ENCODE results near the gene AMZ2. TPM values are rescaled to one million over a fixed set of nuclear protein-coding genes. Genes with fewer than 3 reads are reported as not detected.

Gene AMZ2
- total and polyA plus RNA-seq, 7 experiments from 2014 or later: 47.6 to 103 (median 79.5) TPM

DNA sequence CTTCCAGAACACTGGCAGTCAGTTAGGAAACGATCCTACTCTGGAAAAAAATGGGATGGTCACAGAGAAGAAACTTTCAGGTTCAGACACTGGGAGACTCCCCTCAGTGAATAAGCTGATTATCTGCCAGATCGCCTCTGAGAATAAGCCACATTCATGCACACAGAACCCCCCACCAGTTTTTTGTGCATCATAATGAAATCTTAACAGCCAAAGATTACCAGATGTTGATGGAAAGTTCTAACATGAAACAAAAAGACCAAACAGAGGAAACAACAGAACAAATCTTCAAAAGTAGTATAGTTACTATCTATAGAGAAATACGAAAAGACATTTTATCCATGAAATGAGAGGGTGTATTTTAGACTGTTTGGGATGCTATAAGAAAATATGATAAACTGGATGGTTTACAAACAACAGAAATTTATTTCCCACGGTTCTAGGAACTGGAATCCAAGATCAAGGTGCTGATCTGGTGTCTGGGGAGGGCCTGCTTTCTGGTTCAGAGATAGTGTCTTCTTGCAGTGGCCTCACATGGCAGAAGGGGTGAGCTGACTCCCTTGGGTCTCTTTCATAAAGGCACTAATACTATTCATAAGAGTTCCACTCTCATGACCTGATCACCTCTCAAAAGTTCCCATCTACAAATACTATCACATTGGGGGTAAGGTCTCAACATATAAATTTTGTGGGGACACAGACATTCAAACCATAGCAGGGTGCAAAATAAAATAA lies 8.0 kb upstream of the AMZ2 start:
- H3K27me3 ChIP-seq (ENCODE audit: control insufficient read depth in 2 of 2, insufficient read depth in 2 of 2, low read length in 2 of 2): no peaks in the 10 kb centered on the region
- CTCF ChIA-PET: interaction anchor here (0.6 kb wide), 1 partner anchor 66 kb away, joined by 3 read pairs; no protein-coding TSS in a partner anchor

DNA sequence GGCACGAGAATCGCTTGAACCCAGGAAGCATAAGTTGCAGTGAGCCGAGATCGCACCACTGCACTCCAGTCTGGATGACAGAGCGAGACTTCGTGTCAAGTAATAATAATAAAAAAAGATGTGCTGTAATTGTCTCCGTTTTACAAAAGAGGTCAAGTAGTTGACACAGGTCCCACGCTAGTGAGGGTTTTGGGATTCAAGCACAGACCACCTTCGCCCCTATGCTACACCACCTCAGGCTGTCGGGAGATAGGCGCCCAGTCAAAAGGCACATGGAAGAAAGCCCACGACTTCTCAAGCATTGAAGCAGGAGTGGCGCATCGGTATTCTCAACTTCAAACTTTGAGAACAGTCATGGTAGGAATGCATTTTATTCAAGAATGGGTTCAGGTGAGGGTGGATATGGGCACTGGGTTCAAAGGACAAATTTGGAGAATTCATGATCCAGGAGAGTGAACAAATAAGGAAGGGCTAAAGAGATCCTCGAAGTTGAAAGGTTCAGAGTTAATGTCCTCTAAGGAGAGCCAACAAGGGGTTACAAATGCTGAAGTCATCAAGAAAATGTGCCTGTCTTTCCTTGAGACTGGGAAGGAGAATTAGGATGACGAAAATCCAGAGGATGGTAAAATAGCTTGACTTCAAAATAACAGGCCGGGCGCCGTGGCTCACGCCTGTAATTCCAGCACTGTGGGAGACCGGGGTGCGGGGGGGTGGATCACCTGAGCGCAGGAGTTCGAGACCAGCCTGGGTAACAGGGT lies 1.4 kb upstream of the AMZ2 start:
- Mint-ChIP-seq H3K36me3 (peaks cover 0 to 15% (median 0%) of the 10 kb centered on the region in 5 donors), H3K27ac (peak overlapping the region; percentile 78 to 99 (median 94)), H3K4me1 (peaks cover 11 to 52% (median 36%) of the 10 kb centered on the region in 7 donors), H3K4me3 (peak overlapping the region; percentile 78 to 96 (median 92)), H3K27me3 (no peaks in the 10 kb centered on the region), H3K9me3 (peaks cover 0 to 6% (median 0%) of the 10 kb centered on the region in 11 donors)
- Histone ChIP-seq H3K9me3 (ENCODE audit: control insufficient read depth in 2 of 3, low read length in 3 of 3) (no peaks in the 10 kb centered on the region), H3K27me3 (ENCODE audit: control insufficient read depth in 2 of 2, insufficient read depth in 2 of 2, low read length in 2 of 2) (no peaks in the 10 kb centered on the region), H3K4me3 (ENCODE audit: low read length) (no peak overlapping the region), H3K27ac (ENCODE audit: low read depth, low read length) (peak overlapping the region; percentile 99), H3K4me1 (ENCODE audit: control insufficient read depth in 2 of 2, insufficient read depth in 2 of 2, low read length in 2 of 2) (peaks cover 17 to 24% of the 10 kb centered on the region in 2 donors), H3K36me3 (ENCODE audit: control insufficient read depth in 2 of 3, insufficient read depth in 3 of 3, low read length in 3 of 3) (peaks cover under 1 to 11% (median 11%) of the 10 kb centered on the region in 3 experiments)
- ChIA-PET CTCF (interaction anchor here (0.8 to 1.2 kb wide), 2 partner anchors 41 to 216 kb away, joined by 4 to 5 read pairs; no protein-coding TSS in a partner anchor), POLR2A (interaction anchor here (0.6 to 4.9 kb wide), 16 partner anchors 8 to 428 kb away, joined by 3 to 61 read pairs (median 6); partner anchors contain the start of genes ARSG and SLC16A6)
- intact Hi-C loops (cut with micrococcal nuclease): loop anchor here (1.0 to 5.0 kb wide), 7 partner anchors 8 to 529 kb away; partner anchors contain the start of genes ARSG (in 1 of the 2), KPNA2 (in 1 of the 2), NOL11 (in 1 of the 2) and SLC16A6 (in 1 of the 2)
- DNase-seq (no peak), ATAC-seq (no peak)

More for the DNA sequence above, 8.0 kb upstream of the AMZ2 start:
- H3K4me1 Mint-ChIP-seq: peaks cover 32 to 56% (median 45%) of the 10 kb centered on the region in 7 donors
- H3K27me3 Mint-ChIP-seq: no peaks in the 10 kb centered on the region
- ATAC-seq: no peak
- peaks cover 0 to 12% (median 0%) of the 10 kb centered on the region in 5 donors for H3K36me3 Mint-ChIP-seq
- H3K36me3 ChIP-seq (ENCODE audit: control insufficient read depth in 2 of 3, insufficient read depth in 3 of 3, low read length in 3 of 3): no peaks in the 10 kb centered on the region
- H3K27ac ChIP-seq (ENCODE audit: low read depth, low read length): peak overlapping the region; percentile 79
- peak overlapping the region; percentile 86 to 99 (median 97) for H3K27ac Mint-ChIP-seq
- peaks cover 21 to 54% of the 10 kb centered on the region in 2 donors for H3K4me1 ChIP-seq (ENCODE audit: control insufficient read depth in 2 of 2, insufficient read depth in 2 of 2, low read length in 2 of 2)
- no peaks in the 10 kb centered on the region for H3K9me3 ChIP-seq (ENCODE audit: control insufficient read depth in 2 of 3, low read length in 3 of 3)
- POLR2A ChIA-PET: interaction anchor here (1.2 to 4.5 kb wide), 2 partner anchors 8 to 220 kb away, joined by 3 to 57 read pairs; partner anchors contain the start of gene AMZ2
- no peaks in the 10 kb centered on the region for H3K9me3 Mint-ChIP-seq
- H3K4me3 Mint-ChIP-seq: peak overlapping the region in 7 of 10 donors; percentile 27 to 88 (median 77)
- DNase-seq: no peak
- intact Hi-C loops (cut with micrococcal nuclease): loop anchor here (2.0 kb wide), 3 partner anchors 35 to 217 kb away; partner anchors contain the start of genes ARSG (in 1 of the 2), SLC16A6 (in 1 of the 2) and WIPI1 (in 1 of the 2)
- no peak overlapping the region for H3K4me3 ChIP-seq (ENCODE audit: low read length)

DNA sequence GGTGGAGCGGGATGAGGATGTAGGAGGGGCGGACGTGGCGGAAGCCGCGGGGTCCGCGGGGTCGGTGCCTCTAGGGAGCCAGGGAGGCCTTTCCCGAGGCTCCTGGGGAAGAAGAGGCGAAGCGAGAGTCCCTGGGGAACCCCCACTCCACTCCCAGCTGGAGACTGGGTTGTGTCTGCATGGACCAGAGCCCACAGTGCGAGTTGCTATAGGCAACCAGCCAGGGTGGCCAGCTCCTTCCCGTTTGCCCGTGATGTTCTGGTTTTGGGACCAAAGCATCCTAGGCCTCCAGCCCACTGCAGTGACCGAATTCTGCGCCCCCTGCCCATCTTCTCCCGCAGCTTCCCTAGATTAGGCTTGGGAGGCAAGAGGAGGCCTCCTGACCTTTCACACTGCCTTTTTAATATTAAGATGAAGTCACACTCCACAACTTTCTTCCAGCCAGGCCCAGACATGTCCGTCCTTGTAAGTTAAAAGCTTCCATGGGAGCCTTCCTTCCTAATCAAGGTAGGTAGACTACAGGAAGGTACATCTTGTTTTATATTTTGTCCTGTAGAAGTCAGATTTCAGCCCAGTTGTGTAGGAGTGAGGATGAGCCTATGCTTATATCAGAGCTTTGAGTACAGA lies 469 bp downstream of the AMZ2 start:
- H3K9me3 ChIP-seq (ENCODE audit: control insufficient read depth in 2 of 3, low read length in 3 of 3): no peaks in the 10 kb centered on the region
- H3K27ac ChIP-seq (ENCODE audit: low read depth, low read length): peak overlapping the region; percentile 99
- Mint-ChIP-seq H3K36me3 (peaks cover 0 to 24% (median 0%) of the 10 kb centered on the region in 5 donors), H3K9me3 (peaks cover 0 to 6% (median 0%) of the 10 kb centered on the region in 11 donors), H3K4me1 (peaks cover 17 to 58% (median 37%) of the 10 kb centered on the region in 7 donors), H3K27ac (peak overlapping the region; percentile 78 to 99 (median 97)), H3K4me3 (peak overlapping the region; percentile 80 to 96 (median 92)), H3K27me3 (no peaks in the 10 kb centered on the region)
- H3K4me1 ChIP-seq (ENCODE audit: control insufficient read depth in 2 of 2, insufficient read depth in 2 of 2, low read length in 2 of 2): peaks cover 23 to 42% of the 10 kb centered on the region in 2 donors
- no peak for DNase-seq
- peaks cover 3 to 14% (median 11%) of the 10 kb centered on the region in 3 experiments for H3K36me3 ChIP-seq (ENCODE audit: control insufficient read depth in 2 of 3, insufficient read depth in 3 of 3, low read length in 3 of 3)
- CTCF ChIA-PET: interaction anchor here (0.5 to 1.9 kb wide), 4 partner anchors 13 to 220 kb away, joined by 3 to 5 read pairs (median 4); no protein-coding TSS in a partner anchor
- H3K27me3 ChIP-seq (ENCODE audit: control insufficient read depth in 2 of 2, insufficient read depth in 2 of 2, low read length in 2 of 2): no peaks in the 10 kb centered on the region
- POLR2A ChIA-PET: interaction anchor here (0.8 to 4.9 kb wide), 25 partner anchors 8 to 212 kb away, joined by 3 to 61 read pairs (median 7); partner anchors contain the start of genes ARSG, SLC16A6 and WIPI1
- peak overlapping the region; percentile 89 for H3K4me3 ChIP-seq (ENCODE audit: low read length)
- intact Hi-C loops (cut with micrococcal nuclease): loop anchor here (1.0 to 5.0 kb wide), 9 partner anchors 10 to 531 kb away; partner anchors contain the start of genes ARSG (in 1 of the 2), KPNA2 (in 1 of the 2), NOL11 (in 1 of the 2) and PRKAR1A (in 1 of the 2)
- ATAC-seq: peak; percentile 21

DNA sequence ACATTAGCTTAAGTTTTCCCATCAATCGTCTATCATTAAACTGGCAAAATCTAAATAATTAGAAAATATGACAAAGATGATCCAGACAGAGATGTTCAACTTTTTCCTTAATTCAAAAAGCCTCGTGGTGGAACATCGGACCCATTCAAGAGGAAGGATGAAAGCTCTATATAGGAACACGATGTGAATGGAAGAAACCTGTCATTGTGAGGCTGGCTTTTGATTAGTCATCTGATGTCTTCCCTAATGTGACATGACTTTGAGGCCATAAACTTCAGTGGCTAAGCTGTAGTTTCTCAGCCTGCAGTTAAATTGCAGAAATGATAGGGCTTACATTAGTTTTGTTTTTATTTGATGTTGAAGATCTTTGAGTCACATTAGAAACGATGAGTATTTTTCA lies 1.0 kb downstream of the AMZ2 start:
- Mint-ChIP-seq H3K4me3 (peak overlapping the region; percentile 80 to 96 (median 92)), H3K4me1 (peaks cover 22 to 59% (median 43%) of the 10 kb centered on the region in 7 donors), H3K27me3 (no peaks in the 10 kb centered on the region), H3K9me3 (peaks cover 0 to 6% (median 0%) of the 10 kb centered on the region in 11 donors), H3K27ac (peak overlapping the region; percentile 78 to 99 (median 97)), H3K36me3 (peaks cover 0 to 25% (median 0%) of the 10 kb centered on the region in 5 donors)
- Histone ChIP-seq H3K9me3 (ENCODE audit: control insufficient read depth in 2 of 3, low read length in 3 of 3) (no peaks in the 10 kb centered on the region), H3K27ac (ENCODE audit: low read depth, low read length) (peak overlapping the region; percentile 99), H3K4me3 (ENCODE audit: low read length) (peak overlapping the region; percentile 89), H3K36me3 (ENCODE audit: control insufficient read depth in 2 of 3, insufficient read depth in 3 of 3, low read length in 3 of 3) (peaks cover 3 to 14% (median 11%) of the 10 kb centered on the region in 3 experiments), H3K4me1 (ENCODE audit: control insufficient read depth in 2 of 2, insufficient read depth in 2 of 2, low read length in 2 of 2) (peaks cover 29 to 48% of the 10 kb centered on the region in 2 donors), H3K27me3 (ENCODE audit: control insufficient read depth in 2 of 2, insufficient read depth in 2 of 2, low read length in 2 of 2) (no peaks in the 10 kb centered on the region)
- intact Hi-C loops (cut with micrococcal nuclease): loop anchor here (1.0 to 5.0 kb wide), 9 partner anchors 9 to 532 kb away; partner anchors contain the start of genes ARSG (in 1 of the 2), KPNA2 (in 1 of the 2), NOL11 (in 1 of the 2) and PRKAR1A (in 1 of the 2)
- peak in 1 of 9 donors; percentile 55 for DNase-seq
- POLR2A ChIA-PET: interaction anchor here (0.7 to 4.9 kb wide), 17 partner anchors 10 to 209 kb away, joined by 3 to 61 read pairs (median 11); partner anchors contain the start of genes ARSG, SLC16A6 and WIPI1
- no peak for ATAC-seq
- CTCF ChIA-PET: interaction anchor here (0.6 to 1.9 kb wide), 5 partner anchors 12 to 187 kb away, joined by 3 to 5 read pairs (median 4); no protein-coding TSS in a partner anchor

DNA sequence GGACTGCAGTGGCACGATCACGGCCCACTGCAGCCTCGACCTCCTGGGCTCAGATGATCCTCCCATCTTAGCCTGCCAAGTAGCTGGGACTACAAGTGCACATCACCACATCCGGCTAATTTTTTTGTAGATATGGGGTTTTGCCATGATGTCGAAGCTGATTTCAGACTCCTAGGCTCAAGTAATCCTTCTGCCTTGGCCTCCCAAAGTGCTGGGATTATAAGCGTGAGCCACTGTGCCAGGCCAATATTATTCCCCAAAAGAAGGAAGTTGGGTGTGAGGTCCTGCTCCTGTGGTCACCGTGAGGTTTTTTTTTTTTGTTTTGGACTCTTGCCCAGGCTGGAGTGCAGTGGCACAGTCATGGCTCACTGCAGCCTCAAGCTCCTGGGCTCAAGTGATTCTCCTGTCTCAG lies 1.5 kb downstream of the AMZ2 start:
- H3K27ac ChIP-seq (ENCODE audit: low read depth, low read length): peak overlapping the region; percentile 99
- POLR2A ChIA-PET: interaction anchor here (0.7 to 4.9 kb wide), 15 partner anchors 9 to 870 kb away, joined by 3 to 61 read pairs (median 23); partner anchors contain the start of genes ARSG, SLC16A6 and WIPI1
- Mint-ChIP-seq H3K9me3 (peaks cover 0 to 7% (median 0%) of the 10 kb centered on the region in 11 donors), H3K27ac (peak overlapping the region; percentile 78 to 99 (median 97)), H3K27me3 (no peaks in the 10 kb centered on the region), H3K36me3 (peaks cover 0 to 30% (median 0%) of the 10 kb centered on the region in 5 donors), H3K4me1 (peaks cover 26 to 63% (median 47%) of the 10 kb centered on the region in 7 donors), H3K4me3 (peak overlapping the region; percentile 80 to 96 (median 92))
- DNase-seq (peak in 2 of 9 donors; percentile 12 to 19), ATAC-seq (no peak)
- H3K4me1 ChIP-seq (ENCODE audit: control insufficient read depth in 2 of 2, insufficient read depth in 2 of 2, low read length in 2 of 2): peaks cover 34 to 52% of the 10 kb centered on the region in 2 donors
- intact Hi-C loops (cut with micrococcal nuclease): loop anchor here (2.0 to 5.0 kb wide), 5 partner anchors 67 to 532 kb away; partner anchors contain the start of genes KPNA2 (in 1 of the 2), NOL11 (in 1 of the 2) and PRKAR1A (in 1 of the 2)
- H3K36me3 ChIP-seq (ENCODE audit: control insufficient read depth in 2 of 3, insufficient read depth in 3 of 3, low read length in 3 of 3): peaks cover 3 to 14% (median 11%) of the 10 kb centered on the region in 3 experiments
- H3K4me3 ChIP-seq (ENCODE audit: low read length): no peak overlapping the region
- no peaks in the 10 kb centered on the region for H3K27me3 ChIP-seq (ENCODE audit: control insufficient read depth in 2 of 2, insufficient read depth in 2 of 2, low read length in 2 of 2)
- CTCF ChIA-PET: interaction anchor here (0.6 to 1.9 kb wide), 5 partner anchors 12 to 187 kb away, joined by 3 to 5 read pairs (median 3); no protein-coding TSS in a partner anchor
- H3K9me3 ChIP-seq (ENCODE audit: control insufficient read depth in 2 of 3, low read length in 3 of 3): no peaks in the 10 kb centered on the region
